Measurements from ENCODE around the gene FN3K. TPM values are rescaled to one million over a fixed set of nuclear protein-coding genes. Genes with fewer than 3 reads are reported as not detected.
A peak's percentile ranks its signal among the peaks of the same experiment; 100 is the strongest.

The FN3K gene
- total and polyA plus RNA-seq, 2 of the 13 experiments (the other 11 are each of a cell fraction or from before 2014, with no cell fraction given) = 3.5 to 12.2 TPM

DNA sequence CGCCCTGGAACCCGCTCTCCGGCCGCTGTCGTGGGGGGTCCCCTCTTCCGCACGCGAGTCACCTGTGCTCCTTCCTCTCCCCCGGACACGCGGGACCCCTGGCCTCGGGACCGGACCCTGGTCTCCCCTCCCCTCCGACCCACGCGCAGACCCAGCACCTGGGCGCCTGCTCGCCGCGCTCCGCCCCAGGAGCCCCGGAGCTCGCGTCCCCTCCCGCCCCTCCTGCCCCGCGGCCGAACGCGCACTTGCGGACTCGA, 37.7 kb upstream of the FN3K start (continued):
- TF ChIP-seq ARID2 (CRISPR knock-in tag; IDR thresholded peaks at IDR 0.05; ENCODE audit: borderline replicate concordance) = no peak
- TF ChIP-seq KAT7 (CRISPR knock-in tag; IDR thresholded peaks at IDR 0.05; ENCODE audit: borderline replicate concordance) = no peak
- TF ChIP-seq MED13 (CRISPR knock-in tag; IDR thresholded peaks at IDR 0.05) = no peak
- no peak for TF ChIP-seq ARNTL (CRISPR knock-in tag; IDR thresholded peaks at IDR 0.05)
- TF ChIP-seq, protein P1, sequence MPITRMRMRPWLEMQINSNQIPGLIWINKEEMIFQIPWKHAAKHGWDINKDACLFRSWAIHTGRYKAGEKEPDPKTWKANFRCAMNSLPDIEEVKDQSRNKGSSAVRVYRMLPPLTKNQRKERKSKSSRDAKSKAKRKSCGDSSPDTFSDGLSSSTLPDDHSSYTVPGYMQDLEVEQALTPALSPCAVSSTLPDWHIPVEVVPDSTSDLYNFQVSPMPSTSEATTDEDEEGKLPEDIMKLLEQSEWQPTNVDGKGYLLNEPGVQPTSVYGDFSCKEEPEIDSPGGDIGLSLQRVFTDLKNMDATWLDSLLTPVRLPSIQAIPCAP (CRISPR knock-in tag; IDR thresholded peaks at IDR 0.05; ENCODE audit: low read depth) = 0 out of 2 replicates have a peak, but pooled peaks have one; percentile 14
- no peak for TF ChIP-seq ZNF570 (CRISPR knock-in tag; IDR thresholded peaks at IDR 0.05; ENCODE audit: borderline replicate concordance)
- no peak for TF ChIP-seq ZNF605 (CRISPR knock-in tag; IDR thresholded peaks at IDR 0.05)
- no peak for TF ChIP-seq KDM5B (CRISPR knock-in tag; IDR thresholded peaks at IDR 0.05; ENCODE audit: borderline replicate concordance)
- no peak for TF ChIP-seq CENPT (CRISPR knock-in tag; IDR thresholded peaks at IDR 0.05; ENCODE audit: low read depth)
- TF ChIP-seq KLF16 (CRISPR knock-in tag; IDR thresholded peaks at IDR 0.05) = no peak
- no peak for TF ChIP-seq PPARG (CRISPR knock-in tag; conservative IDR thresholded peaks at IDR 0.05)
- TF ChIP-seq RBM39 (IDR thresholded peaks at IDR 0.05; ENCODE audit: low read depth, low read length, poor library complexity, severe bottlenecking) = peak; percentile 21
- no peak for TF ChIP-seq TARDBP (CRISPR knock-in tag; IDR thresholded peaks at IDR 0.05)
- TF ChIP-seq SP4 (CRISPR knock-in tag; IDR thresholded peaks at IDR 0.05) = 0 out of 2 replicates have a peak, but pooled peaks have one; percentile 3
- TF ChIP-seq ZNF253 (CRISPR knock-in tag; IDR thresholded peaks at IDR 0.05; ENCODE audit: borderline replicate concordance) = no peak
- TF ChIP-seq, protein P2, sequence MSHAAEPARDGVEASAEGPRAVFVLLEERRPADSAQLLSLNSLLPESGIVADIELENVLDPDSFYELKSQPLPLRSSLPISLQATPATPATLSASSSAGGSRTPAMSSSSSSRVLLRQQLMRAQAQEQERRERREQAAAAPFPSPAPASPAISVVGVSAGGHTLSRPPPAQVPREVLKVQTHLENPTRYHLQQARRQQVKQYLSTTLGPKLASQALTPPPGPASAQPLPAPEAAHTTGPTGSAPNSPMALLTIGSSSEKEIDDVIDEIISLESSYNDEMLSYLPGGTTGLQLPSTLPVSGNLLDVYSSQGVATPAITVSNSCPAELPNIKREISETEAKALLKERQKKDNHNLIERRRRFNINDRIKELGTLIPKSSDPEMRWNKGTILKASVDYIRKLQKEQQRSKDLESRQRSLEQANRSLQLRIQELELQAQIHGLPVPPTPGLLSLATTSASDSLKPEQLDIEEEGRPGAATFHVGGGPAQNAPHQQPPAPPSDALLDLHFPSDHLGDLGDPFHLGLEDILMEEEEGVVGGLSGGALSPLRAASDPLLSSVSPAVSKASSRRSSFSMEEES (CRISPR knock-in tag; IDR thresholded peaks at IDR 0.05) = no peak
- no peak for TF ChIP-seq CHD4 (IDR thresholded peaks at IDR 0.05; ENCODE audit: borderline replicate concordance, low read length)
- TF ChIP-seq ZNF138 (CRISPR knock-in tag; IDR thresholded peaks at IDR 0.05; ENCODE audit: low read depth) = no peak
